ENCODE data around the gene FUBP1.
"Not testable (repeated sequence)": the region's sequence is repeated elsewhere in the genome, so short reads cannot be mapped to it uniquely, and the experiment has no call there.

FUBP1 gene

GRCh38 chr1:77978969-77979876 is at the start of gene FUBP1:
FUBP1 (minus strand) TSS chr1:77979072; CDS start chr1:77979004, 68 bp downstream.
- peak; percentile 94 to 96 for DNase-seq

GRCh38 chr1:78021134-78021533 is 42.3 kb upstream of the FUBP1 start:
- not testable (repeated sequence) for DNase-seq

GRCh38 chr1:78019024-78019423 is 40.2 kb upstream of the FUBP1 start:
- DNase-seq = no peak

- no peak for DNase-seq
Measured at GRCh38 chr1:78015148-78015547, 36.3 kb upstream of the FUBP1 start.

- DNase-seq = no peak
Measured at GRCh38 chr1:78011050-78011449, 32.2 kb upstream of the FUBP1 start.

GRCh38 chr1:78009836-78010235 is 31.0 kb upstream of the FUBP1 start:
- DNase-seq = no peak

- no peak for DNase-seq
Measured at GRCh38 chr1:78009276-78009675, 30.4 kb upstream of the FUBP1 start.

- DNase-seq = no peak
Measured at GRCh38 chr1:78007677-78008341, 28.9 kb upstream of the FUBP1 start.

- DNase-seq = no peak
Measured at GRCh38 chr1:78006521-78006920, 27.6 kb upstream of the FUBP1 start.

- no peak for DNase-seq
Measured at GRCh38 chr1:78005755-78006154, 26.9 kb upstream of the FUBP1 start.

GRCh38 chr1:78005448-78005722 is 26.5 kb upstream of the FUBP1 start:
- no peak for DNase-seq

GRCh38 chr1:78004719-78005447 is 26.0 kb upstream of the FUBP1 start, which contains the start of gene DNAJB4:
DNAJB4 (plus strand) TSS chr1:78004939; CDS start chr1:78005111, 172 bp downstream.
- peak; percentile 31 to 51 for DNase-seq

GRCh38 chr1:78003882-78004718 is 25.2 kb upstream of the FUBP1 start:
- DNase-seq = peak; percentile 37 to 43

- DNase-seq = no peak
Measured at GRCh38 chr1:78003070-78003746, 24.3 kb upstream of the FUBP1 start.

GRCh38 chr1:78000536-78000935 is 21.7 kb upstream of the FUBP1 start:
- not testable (repeated sequence) for DNase-seq

- DNase-seq = no peak
Measured at GRCh38 chr1:77996734-77997133, 17.9 kb upstream of the FUBP1 start.

- DNase-seq = no peak
Measured at GRCh38 chr1:77994117-77994705, 15.3 kb upstream of the FUBP1 start.

GRCh38 chr1:77991638-77992037 is 12.8 kb upstream of the FUBP1 start:
- DNase-seq = no peak

- DNase-seq = no peak
Measured at GRCh38 chr1:77990629-77991204, 11.8 kb upstream of the FUBP1 start.

- DNase-seq = no peak
Measured at GRCh38 chr1:77989744-77990143, 10.9 kb upstream of the FUBP1 start.

- no peak for DNase-seq
Measured at GRCh38 chr1:77987919-77988318, 9.0 kb upstream of the FUBP1 start.

Data from activated CD4-positive, alpha-beta T cell treated with anti-CD3 and anti-CD28 coated beads, Interleukin-2, amount 50 U/mL, for 48 hours (primary cell).